A549 (cell line): Measurements from ENCODE around the gene TMEM255B.

Experiments
- EP300 ChIP-seq, 2 experiments: fragments of >200 bp; sonication (Bioruptor Twin); formaldehyde crosslinking; IDR thresholded peaks; 2 replicates in 1 of 2; 3 replicates in 1 of 2; pipeline ENCODE4 v1.6.1; 2016 to 2017
- GATA3 ChIP-seq: IDR thresholded peaks from 2 replicates; pipeline ENCODE4 v1.6.1; 2012; ENCODE audit warnings: borderline replicate concordance
- JUN ChIP-seq, 2 experiments: fragments of >200 bp; sonication (Bioruptor Twin); formaldehyde crosslinking; IDR thresholded peaks; 2 replicates in 1 of 2; 3 replicates in 1 of 2; pipeline ENCODE4 v1.6.1; 2016 to 2017
- JUNB ChIP-seq: fragments of >200 bp; sonication (Bioruptor Twin); formaldehyde crosslinking; IDR thresholded peaks from 2 replicates; pipeline ENCODE4 v1.6.1; 2016
- KDM5A ChIP-seq: fragments of 200-600 bp; sonication (generic); IDR thresholded peaks from 2 replicates; pipeline ENCODE4 v1.6.1; 2016; ENCODE audit warnings: antibody characterized with exemption, mild to moderate bottlenecking
- MAZ ChIP-seq: fragments of 150-350 bp; IDR thresholded peaks from 2 replicates; pipeline ENCODE4 v1.6.1; 2014; ENCODE audit warnings: antibody characterized with exemption, low read depth, low read length, borderline replicate concordance
- NFE2L2 ChIP-seq: fragments of 150-350 bp; conservative IDR thresholded peaks from 2 replicates; pipeline ENCODE4 v1.6.1; 2014; ENCODE audit warnings: low read length
- PBX3 ChIP-seq: IDR thresholded peaks from 2 replicates; pipeline ENCODE4 v1.6.1; 2012
- POLR2AphosphoS2 ChIP-seq: conservative IDR thresholded peaks from 2 replicates; pipeline ENCODE4 v1.6.1; 2012; ENCODE audit warnings: low read length, improper control_type of control experiment, inconsistent platforms
- SMC3 ChIP-seq: fragments of >200 bp; sonication (Bioruptor Twin); formaldehyde crosslinking; IDR thresholded peaks from 3 replicates; pipeline ENCODE4 v1.6.1; 2018; ENCODE audit warnings: inconsistent platforms
- SREBF2 ChIP-seq: fragments of 450-650 bp; IDR thresholded peaks from 2 replicates; pipeline ENCODE4 v1.6.1; 2014; ENCODE audit warnings: mild to moderate bottlenecking, moderate library complexity
- TP53 ChIP-seq: fragments of 250-450 bp; sonication (Bioruptor Pico); IDR thresholded peaks from 2 replicates; pipeline ENCODE4 v1.5.0; 2021; ENCODE audit warnings: mild to moderate bottlenecking, moderate library complexity
- TF ChIP-seq, protein P1 (sequence below): fragments of >200 bp; sonication (Bioruptor Twin); formaldehyde crosslinking; IDR thresholded peaks from 3 replicates; pipeline ENCODE4 v1.5.1; 2016
- TF ChIP-seq, protein P2 (sequence below): fragments of 200-600 bp; sonication (generic); IDR thresholded peaks from 2 replicates; pipeline ENCODE4 v1.6.1; 2016; ENCODE audit warnings: antibody characterized with exemption, mild to moderate bottlenecking, moderate library complexity

DNA sequence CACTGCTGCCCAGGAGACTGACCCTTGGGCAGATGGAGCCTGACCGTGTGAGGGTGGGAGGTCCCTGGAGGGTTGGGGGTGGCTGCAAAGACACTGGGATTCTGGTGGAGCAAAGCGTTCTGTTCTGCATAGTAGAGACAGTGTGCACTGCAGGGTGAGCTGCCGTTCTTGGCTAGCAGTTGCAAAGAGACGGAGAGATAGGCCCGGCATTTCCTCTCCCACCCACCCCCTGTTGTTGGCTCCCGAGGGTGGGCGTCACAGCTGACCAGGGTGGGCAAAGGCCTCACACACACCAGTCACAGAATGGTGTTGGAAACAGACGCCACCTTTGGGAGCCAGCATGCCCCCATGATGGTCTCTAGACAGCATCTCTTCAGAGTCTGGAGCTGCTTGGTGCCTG lies 11.4 kb downstream of the TMEM255B start:
- TF ChIP-seq, protein P1, sequence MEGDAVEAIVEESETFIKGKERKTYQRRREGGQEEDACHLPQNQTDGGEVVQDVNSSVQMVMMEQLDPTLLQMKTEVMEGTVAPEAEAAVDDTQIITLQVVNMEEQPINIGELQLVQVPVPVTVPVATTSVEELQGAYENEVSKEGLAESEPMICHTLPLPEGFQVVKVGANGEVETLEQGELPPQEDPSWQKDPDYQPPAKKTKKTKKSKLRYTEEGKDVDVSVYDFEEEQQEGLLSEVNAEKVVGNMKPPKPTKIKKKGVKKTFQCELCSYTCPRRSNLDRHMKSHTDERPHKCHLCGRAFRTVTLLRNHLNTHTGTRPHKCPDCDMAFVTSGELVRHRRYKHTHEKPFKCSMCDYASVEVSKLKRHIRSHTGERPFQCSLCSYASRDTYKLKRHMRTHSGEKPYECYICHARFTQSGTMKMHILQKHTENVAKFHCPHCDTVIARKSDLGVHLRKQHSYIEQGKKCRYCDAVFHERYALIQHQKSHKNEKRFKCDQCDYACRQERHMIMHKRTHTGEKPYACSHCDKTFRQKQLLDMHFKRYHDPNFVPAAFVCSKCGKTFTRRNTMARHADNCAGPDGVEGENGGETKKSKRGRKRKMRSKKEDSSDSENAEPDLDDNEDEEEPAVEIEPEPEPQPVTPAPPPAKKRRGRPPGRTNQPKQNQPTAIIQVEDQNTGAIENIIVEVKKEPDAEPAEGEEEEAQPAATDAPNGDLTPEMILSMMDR = no peak
- no peak for TF ChIP-seq PBX3
- TF ChIP-seq KDM5A = no peak
- no peak for TF ChIP-seq SMC3
- no peak for TF ChIP-seq MAZ
- no peak for TF ChIP-seq TP53 (CRISPR knock-in tag)
- TF ChIP-seq, protein P2, sequence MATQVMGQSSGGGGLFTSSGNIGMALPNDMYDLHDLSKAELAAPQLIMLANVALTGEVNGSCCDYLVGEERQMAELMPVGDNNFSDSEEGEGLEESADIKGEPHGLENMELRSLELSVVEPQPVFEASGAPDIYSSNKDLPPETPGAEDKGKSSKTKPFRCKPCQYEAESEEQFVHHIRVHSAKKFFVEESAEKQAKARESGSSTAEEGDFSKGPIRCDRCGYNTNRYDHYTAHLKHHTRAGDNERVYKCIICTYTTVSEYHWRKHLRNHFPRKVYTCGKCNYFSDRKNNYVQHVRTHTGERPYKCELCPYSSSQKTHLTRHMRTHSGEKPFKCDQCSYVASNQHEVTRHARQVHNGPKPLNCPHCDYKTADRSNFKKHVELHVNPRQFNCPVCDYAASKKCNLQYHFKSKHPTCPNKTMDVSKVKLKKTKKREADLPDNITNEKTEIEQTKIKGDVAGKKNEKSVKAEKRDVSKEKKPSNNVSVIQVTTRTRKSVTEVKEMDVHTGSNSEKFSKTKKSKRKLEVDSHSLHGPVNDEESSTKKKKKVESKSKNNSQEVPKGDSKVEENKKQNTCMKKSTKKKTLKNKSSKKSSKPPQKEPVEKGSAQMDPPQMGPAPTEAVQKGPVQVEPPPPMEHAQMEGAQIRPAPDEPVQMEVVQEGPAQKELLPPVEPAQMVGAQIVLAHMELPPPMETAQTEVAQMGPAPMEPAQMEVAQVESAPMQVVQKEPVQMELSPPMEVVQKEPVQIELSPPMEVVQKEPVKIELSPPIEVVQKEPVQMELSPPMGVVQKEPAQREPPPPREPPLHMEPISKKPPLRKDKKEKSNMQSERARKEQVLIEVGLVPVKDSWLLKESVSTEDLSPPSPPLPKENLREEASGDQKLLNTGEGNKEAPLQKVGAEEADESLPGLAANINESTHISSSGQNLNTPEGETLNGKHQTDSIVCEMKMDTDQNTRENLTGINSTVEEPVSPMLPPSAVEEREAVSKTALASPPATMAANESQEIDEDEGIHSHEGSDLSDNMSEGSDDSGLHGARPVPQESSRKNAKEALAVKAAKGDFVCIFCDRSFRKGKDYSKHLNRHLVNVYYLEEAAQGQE = no peak
- TF ChIP-seq JUN (IDR thresholded peaks at IDR 0.05) = no peak
- no peak for TF ChIP-seq NFE2L2
- no peak for TF ChIP-seq SREBF2
- TF ChIP-seq POLR2AphosphoS2 = no peak
- TF ChIP-seq JUNB = no peak
- no peak for TF ChIP-seq EP300 (IDR thresholded peaks at IDR 0.05)
- no peak for TF ChIP-seq GATA3
